ENCODE measurements around the gene FARP2.

DNA sequence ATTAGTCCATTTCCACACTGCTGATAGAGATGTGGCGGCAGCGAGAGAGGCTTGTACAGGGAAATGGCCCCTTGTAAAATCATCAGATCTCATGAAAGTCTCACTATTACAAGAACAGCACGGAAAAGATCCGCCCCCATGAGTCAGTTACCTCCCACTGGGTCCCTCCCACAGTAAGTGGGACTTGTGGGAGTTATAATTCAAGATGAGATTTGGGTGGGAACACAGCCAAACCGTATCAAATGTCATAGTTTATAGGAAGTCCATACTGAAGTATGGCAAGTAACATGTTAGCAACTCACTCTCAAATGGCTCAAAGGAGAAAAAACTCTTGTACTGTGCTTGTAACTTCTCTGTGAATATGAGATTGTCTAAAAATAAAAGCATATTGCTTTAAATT lies 56.1 kb downstream of the FARP2 start:
- TF ChIP-seq, protein P1, sequence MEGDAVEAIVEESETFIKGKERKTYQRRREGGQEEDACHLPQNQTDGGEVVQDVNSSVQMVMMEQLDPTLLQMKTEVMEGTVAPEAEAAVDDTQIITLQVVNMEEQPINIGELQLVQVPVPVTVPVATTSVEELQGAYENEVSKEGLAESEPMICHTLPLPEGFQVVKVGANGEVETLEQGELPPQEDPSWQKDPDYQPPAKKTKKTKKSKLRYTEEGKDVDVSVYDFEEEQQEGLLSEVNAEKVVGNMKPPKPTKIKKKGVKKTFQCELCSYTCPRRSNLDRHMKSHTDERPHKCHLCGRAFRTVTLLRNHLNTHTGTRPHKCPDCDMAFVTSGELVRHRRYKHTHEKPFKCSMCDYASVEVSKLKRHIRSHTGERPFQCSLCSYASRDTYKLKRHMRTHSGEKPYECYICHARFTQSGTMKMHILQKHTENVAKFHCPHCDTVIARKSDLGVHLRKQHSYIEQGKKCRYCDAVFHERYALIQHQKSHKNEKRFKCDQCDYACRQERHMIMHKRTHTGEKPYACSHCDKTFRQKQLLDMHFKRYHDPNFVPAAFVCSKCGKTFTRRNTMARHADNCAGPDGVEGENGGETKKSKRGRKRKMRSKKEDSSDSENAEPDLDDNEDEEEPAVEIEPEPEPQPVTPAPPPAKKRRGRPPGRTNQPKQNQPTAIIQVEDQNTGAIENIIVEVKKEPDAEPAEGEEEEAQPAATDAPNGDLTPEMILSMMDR (IDR thresholded peaks at IDR 0.05), result no peak
- TF ChIP-seq POLR2A (IDR thresholded peaks at IDR 0.05), result no peak

Measured in heart left ventricle (tissue), 13 donors.